HG02973 (cell line): Measurements from ENCODE around the gene LMOD1.
"Not testable (repeated sequence)": the region's sequence is repeated elsewhere in the genome, so short reads cannot be mapped to it uniquely, and the experiment has no call there.

ENCODE experiments used
- ATAC-seq: cut with Tn5 transposase; IDR thresholded peaks from one replicate; pipeline ENCODE4 v1.9.1; 2021; ENCODE audit warnings: moderate library complexity; ENCODE audit not compliant: unreplicated experiment

Gene LMOD1

DNA sequence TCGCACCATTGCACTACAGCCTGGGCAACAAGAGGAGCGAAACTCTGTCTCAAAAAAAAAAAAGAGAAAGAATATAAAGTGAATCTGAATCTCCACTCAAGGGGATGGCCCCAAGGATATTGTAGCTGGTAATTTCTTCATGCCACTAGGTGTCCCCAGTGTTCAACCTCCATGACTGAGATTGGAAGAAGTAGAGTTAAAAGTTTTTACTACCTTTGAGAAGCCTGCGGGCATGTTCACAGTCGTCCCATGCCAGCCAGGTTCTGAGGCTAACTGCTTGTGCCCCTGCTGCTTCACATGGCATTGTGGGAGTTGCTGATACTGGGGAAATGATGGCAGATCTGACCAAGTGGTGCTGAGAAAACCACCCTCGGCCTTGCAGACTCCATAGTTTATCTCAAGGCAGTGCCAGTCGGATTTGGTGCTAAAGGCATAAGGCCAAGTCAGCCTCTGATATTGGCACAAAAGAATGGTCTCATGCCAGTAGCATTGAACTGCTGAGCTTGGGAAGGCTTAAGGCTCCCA lies 68.4 kb downstream of the LMOD1 start:
- no peak for ATAC-seq

DNA sequence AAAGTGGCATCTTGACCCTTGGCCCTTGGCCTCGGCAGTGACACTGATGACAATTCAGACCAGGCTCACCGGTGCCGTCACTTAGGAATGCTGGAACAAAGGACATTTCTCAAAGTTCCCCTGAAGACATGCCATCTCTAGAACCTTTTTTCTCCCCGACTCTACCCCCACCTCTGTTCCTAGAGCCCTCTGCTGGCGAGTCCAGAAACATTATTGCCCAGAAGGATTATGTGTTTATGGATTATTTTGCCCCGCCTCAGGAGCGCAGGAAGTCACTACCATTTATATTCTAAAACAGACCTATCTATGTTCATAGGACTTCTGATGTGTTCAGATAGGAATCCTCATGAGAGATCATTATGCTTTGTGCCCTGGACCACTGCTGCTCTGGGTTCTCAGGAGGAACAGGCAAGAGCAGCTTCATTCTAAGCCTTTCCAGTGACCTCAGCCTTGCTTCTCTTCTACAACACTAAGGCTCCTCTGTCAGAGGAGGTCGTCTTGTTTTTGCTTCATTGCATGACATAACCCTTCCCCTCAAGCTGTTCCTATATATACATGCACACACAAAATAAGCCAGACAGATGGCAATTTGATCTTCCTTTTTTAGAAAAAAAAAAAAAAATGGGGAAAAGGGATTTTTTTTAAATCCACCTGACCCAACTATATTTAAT lies 70.1 kb downstream of the LMOD1 start:
- ATAC-seq = no peak

DNA sequence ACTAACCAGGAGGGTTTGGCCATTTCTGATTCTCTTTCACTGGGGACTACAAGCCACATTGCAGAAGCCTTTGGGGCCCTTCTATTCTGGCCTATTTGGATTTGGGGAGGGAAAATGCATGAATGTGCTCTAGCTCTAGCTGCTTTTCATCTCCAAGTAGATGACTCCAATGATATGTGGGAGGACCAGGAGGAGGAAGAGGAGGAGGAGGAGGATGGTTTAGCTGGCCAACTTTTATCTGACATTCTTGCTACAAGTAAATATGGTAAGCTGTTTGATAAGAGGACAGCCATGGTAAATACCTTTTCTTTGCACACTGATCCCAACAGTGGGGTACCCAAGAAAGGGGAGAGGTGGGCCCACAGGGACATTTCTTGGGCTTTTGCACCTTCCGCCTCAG lies 71.7 kb downstream of the LMOD1 start:
- ATAC-seq = no peak

DNA sequence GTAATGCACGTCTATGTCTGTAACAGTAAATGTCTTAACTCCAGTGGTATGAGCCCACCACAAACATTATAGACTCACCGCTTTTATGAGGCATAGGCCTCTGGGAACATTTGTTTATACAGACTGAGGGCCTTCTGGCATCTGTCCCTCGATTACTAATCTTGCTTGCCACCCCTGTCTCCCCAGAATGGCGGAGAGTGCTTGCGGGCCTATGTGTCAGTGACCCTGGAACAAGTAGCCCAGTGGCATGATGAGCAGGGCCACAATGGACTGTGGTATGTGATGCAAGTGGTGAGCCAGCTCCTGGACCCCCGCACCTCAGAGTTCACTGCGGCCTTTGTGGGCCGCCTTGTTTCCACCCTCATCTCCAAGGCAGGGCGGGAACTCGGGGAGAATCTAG lies 76.0 kb downstream of the LMOD1 start:
- no peak for ATAC-seq

DNA sequence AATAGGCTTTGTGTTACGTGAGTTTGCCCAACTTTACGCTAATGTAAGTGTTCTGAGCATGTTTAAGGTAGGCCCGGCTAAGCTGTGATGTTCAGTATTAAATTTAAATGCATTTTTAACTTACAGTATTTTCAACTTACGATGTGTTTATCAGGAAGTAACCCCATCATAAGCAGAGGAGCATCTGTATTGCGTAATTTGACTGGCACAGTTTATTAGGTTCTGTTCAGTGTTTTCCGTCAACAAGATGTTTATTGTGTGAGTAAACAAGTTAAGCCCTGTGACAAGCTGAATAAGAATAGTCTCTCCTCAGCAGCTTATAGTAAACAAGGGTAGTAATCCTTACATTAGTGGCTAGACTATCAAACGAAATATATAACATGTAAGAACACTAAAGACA lies 84.9 kb downstream of the LMOD1 start:
- no peak for ATAC-seq

DNA sequence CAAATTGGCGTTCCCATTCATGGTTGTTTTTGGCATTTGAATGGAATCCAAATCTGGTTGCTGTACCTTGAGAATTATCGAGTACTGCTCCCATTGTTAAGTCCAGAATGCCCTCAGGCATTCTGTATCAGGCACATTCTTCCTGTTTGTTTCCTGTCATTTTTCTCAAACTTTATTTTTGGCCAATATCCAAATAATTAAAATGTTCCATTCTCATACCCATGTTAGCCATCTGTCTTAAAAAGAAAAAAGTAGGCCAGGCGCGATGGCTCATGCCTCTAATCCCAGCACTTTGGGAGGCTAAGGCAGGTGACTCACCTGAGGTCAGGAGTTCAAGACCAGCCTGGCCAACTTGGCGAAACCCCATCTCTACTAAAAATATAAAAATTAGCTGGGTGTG lies 86.9 kb downstream of the LMOD1 start:
- no peak for ATAC-seq

DNA sequence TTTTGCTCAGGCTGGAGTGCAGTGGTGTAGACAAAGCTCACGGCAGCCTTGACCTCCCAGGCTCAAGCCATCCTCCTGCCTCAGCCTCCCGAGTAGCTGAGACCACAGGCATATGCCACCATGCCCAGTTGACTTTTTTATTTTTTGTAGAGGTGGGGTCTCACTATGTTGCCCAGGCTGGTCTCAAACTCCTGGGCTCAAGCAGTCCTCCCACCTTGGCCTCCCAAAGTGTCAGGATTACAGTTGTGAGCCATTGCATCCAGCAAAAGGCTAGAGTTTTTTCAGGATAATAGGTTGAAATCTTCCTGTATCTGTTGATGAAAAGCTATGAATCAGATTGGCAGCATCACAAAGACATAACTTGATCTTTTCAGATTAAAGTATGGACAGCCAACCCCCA lies 89.6 kb downstream of the LMOD1 start:
- ATAC-seq = not testable (repeated sequence)

DNA sequence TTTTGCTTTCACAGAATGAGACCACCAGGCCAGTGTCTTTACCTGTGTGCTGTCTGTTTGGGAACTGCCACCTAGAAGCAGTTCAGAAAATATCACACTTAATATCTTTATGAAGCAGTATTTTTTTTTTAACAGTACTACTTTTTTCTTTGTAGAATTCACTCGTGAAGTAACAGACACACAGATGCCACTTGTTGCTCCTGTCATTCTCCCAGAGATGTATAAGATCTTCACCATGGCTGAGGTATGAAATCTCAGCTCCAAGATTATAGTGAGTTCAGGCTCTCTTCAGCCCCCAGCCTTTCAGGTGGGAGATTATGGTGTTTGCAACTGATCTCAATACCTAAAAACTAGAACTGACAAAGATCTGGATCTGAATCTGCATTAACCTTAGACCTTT lies 94.4 kb downstream of the LMOD1 start:
- no peak for ATAC-seq

DNA sequence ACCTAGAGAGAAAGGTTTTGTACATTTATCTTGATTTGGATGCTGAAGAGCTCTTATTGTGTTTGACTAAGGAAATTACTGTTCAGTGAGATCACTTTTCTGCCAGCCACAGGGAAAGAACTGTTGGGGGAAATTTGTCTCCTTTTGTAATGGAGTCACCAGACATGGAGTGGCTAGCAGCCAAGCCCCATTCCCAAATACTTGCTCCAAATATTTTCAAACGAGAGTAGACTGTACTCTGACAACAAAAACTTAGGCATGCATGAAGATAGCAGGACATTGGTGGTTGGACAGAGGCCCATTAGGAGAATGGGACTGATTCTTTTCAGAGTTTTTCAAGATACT lies 96.3 kb downstream of the LMOD1 start:
- no peak for ATAC-seq

DNA sequence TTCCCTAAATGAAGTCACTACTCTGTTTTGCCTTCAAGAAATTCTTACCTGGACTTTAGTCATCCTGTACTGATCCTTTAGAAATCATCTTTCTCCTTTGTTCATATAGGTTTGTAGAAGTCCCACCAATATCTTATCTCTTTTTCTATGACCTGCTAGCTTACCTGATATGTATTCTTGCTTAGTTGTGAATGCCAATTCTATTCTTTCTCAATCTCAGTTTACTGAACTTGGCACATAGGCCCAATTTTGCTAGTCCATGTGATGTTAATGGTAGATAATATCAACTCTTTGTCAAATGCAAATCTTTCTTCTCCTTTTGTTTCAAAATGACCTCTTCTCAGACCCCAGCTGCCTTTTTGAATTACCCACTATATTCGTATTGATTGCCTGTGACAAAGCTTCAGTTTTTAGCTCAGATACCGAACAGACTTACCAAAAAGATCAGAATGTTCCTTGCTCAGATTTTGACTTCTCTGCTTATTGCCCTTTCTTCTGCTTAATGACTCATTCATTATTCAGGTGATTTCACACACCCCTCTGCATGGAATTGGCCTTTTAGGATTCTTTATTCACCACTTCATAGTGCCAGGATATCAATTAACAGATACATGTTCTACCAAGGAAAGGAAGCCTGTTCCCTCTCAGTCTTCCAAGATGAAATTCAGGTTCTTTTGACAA lies 96.8 kb downstream of the LMOD1 start:
- ATAC-seq = no peak

DNA sequence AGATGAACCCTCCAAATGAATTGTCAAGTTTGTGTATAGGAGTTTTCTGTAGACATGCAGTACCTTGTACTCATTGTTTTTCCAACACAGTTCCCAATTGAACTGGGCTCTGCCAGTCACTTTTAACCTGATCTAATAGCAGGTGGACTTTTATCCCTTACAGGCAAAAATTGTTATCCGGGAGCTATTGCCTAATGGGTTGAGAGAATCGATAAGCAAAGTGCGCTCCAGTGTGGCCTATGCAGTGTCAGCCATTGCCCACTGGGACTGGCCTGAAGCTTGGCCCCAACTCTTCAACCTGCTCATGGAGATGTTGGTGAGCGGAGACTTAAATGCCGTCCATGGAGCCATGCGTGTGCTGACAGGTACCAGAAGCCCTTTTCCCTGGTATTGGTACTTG lies 98.1 kb downstream of the LMOD1 start:
- ATAC-seq = no peak

DNA sequence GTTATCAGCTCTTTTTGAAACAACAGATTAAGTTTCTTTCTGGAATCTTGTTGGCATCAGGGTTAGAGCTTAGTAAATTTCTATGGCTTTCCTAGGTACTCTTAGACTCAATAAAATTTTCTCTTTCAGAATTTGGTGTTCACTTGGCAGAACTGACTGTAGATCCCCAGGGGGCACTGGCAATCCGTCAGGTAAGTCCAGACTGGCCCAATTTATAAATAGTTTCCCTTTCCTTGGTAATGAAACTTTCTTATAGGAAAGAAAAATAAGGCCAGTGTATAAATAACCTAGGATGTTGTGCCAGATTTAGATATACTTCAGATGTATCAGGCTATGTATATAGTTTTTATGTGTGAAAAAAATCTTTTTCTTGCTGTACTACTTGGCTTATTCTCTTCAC lies 99.2 kb downstream of the LMOD1 start:
- no peak for ATAC-seq
